HepG2 (cell line): ENCODE measurements around the gene PHF5A. TPM values are rescaled to one million over a fixed set of nuclear protein-coding genes. Genes with fewer than 3 reads are reported as not detected.
A peak's percentile ranks its signal among the peaks of the same experiment; 100 is the strongest.

ENCODE experiments used
- ARID5B ChIP-seq: IDR thresholded peaks from 2 replicates; pipeline ENCODE4 v1.4.0; 2020; ENCODE audit warnings: mild to moderate bottlenecking, missing genetic modification reagents
- ARNTL ChIP-seq: sonication (generic); formaldehyde crosslinking; IDR thresholded peaks from 2 replicates; pipeline ENCODE4 v1.4.0; 2020; ENCODE audit warnings: mild to moderate bottlenecking, missing genetic modification reagents
- DMAP1 ChIP-seq: IDR thresholded peaks from 2 replicates; pipeline ENCODE4 v1.6.1; 2016
- EEA1 ChIP-seq: sonication (generic); formaldehyde crosslinking; IDR thresholded peaks from 2 replicates; pipeline ENCODE4 v1.5.1; 2020; ENCODE audit warnings: mild to moderate bottlenecking, missing genetic modification reagents, borderline replicate concordance
- HDAC6 ChIP-seq: fragments of 200-600 bp; sonication (generic); IDR thresholded peaks from 2 replicates; pipeline ENCODE4 v1.7.0; 2017; ENCODE audit warnings: mild to moderate bottlenecking, antibody characterized with exemption, low read length, low read depth
- MZF1 ChIP-seq: sonication (generic); formaldehyde crosslinking; IDR thresholded peaks from 2 replicates; pipeline ENCODE4 v1.8.1; 2023; ENCODE audit warnings: mild to moderate bottlenecking, missing genetic modification reagents, borderline replicate concordance
- PHF21A ChIP-seq: sonication (generic); formaldehyde crosslinking; IDR thresholded peaks from 2 replicates; pipeline ENCODE4 v1.5.0; 2020; ENCODE audit warnings: mild to moderate bottlenecking, missing genetic modification reagents
- ZBTB49 ChIP-seq: sonication (generic); formaldehyde crosslinking; IDR thresholded peaks from 2 replicates; pipeline ENCODE4 v1.4.0; 2020; ENCODE audit warnings: missing genetic modification reagents, borderline replicate concordance
- ZKSCAN8 ChIP-seq: IDR thresholded peaks from 2 replicates; pipeline ENCODE4 v1.6.1; 2016; ENCODE audit warnings: borderline replicate concordance, missing genetic modification reagents, missing compliant biosample characterization
- ZNF318 ChIP-seq: sonication (generic); formaldehyde crosslinking; IDR thresholded peaks from 2 replicates; pipeline ENCODE4 v1.4.0; 2020; ENCODE audit warnings: mild to moderate bottlenecking, missing genetic modification reagents
- ZNF780A ChIP-seq: sonication (generic); formaldehyde crosslinking; IDR thresholded peaks from 2 replicates; pipeline ENCODE4 v1.8.0; 2022; ENCODE audit warnings: mild to moderate bottlenecking, missing genetic modification reagents, moderate library complexity
- ZNF841 ChIP-seq: sonication (generic); formaldehyde crosslinking; IDR thresholded peaks from 2 replicates; pipeline ENCODE4 v1.8.1; 2023; ENCODE audit warnings: missing genetic modification reagents, borderline replicate concordance
- polyA plus RNA-seq, 8 experiments: library from polyadenylated mRNA; depleted of rRNA in 3 of 8; stranded (reverse) in 7 of 8; unstranded in 1 of 8; fragments of >200 nt; fragmentation: Illumina TruSeq in 4 of 8; extraction: Trizol in 4 of 8; gene quantifications; 2 replicates each; pipeline versions ENCODE4 v1.2.1 to v1.2.3, GENCODE V29; 2011 to 2016; ENCODE audit warnings: low read depth in 4 of 8, missing spikeins in 1 of 8, mixed read lengths in 1 of 8; ENCODE audit not compliant: insufficient read depth in 1 of 8
- total RNA-seq, 5 experiments: library from RNA; depleted of rRNA; stranded (reverse); fragments of >200 nt; fragmentation: Illumina TruSeq; extraction: Trizol; gene quantifications; 2 replicates each; pipeline ENCODE4 v1.2.3, GENCODE V29; 2016; ENCODE audit warnings: low read depth in 1 of 5

The PHF5A gene
- total and polyA plus RNA-seq, 2 of the 13 experiments (the other 11 are each of a cell fraction or from before 2014, with no cell fraction given) = 56.6 to 105 TPM

GRCh38 chr22:41469218-41469851 lies 843 bp upstream of the PHF5A start (continued):
- TF ChIP-seq ZNF318 (CRISPR knock-in tag) (no peak), HDAC6 (no peak), DMAP1 (CRISPR knock-in tag) (no peak), ZNF780A (CRISPR knock-in tag) (no peak), ARNTL (CRISPR knock-in tag) (peak; percentile 4; the same call in 1 of the 2 replicates), ZNF841 (CRISPR knock-in tag) (no peak), EEA1 (CRISPR knock-in tag) (peak; percentile 24; the same call in 1 of the 2 replicates), ARID5B (CRISPR knock-in tag) (no peak), PHF21A (CRISPR knock-in tag) (no peak), ZKSCAN8 (CRISPR knock-in tag) (no peak), ZBTB49 (no peak), MZF1 (CRISPR knock-in tag) (no peak)
